ENCODE data around the gene SMIM9.

SMIM9 gene

DNA sequence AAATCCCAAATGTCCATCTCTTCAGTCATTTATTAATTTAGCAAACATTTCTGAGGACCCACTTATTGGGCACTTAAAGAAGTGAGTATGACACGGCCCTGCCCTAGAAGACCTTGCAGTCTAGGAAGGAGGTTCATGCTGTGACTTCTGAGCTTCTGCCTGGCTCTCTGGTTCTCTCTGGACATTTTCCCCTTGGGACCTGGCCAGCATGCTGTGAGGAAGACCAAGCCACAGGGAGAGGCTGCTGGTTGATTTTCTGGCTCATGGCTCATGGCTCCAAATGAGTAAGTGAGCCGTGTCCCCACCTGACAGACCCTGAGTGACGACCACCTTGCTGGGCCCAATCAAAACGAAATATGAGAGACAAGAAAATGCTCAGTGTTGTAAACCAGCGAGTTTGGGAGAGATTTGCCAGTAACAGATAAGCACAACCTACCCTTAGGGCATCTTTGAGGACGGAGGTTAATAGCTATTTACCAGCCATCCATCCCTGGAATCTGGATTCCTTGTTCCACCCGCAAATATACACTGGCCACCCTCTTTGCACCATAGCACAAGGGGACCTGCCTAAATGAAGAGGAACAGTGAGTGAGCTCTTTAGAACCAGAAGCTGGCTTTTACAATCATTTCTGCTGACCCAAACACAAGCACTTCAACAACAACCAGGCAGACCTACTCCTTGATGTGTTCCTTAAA is 30.1 kb downstream of the SMIM9 start:
- H3K27me3 Mint-ChIP-seq = no peaks in the 10 kb centered on the region
- H3K4me1 Mint-ChIP-seq (ENCODE audit: low read depth) = peaks cover 53% of the 10 kb centered on the region
- no peaks in the 10 kb centered on the region for H3K36me3 Mint-ChIP-seq
- no peaks in the 10 kb centered on the region for H3K9me3 Mint-ChIP-seq (ENCODE audit: low read depth)
- peak overlapping the region; percentile 81 for H3K4me3 Mint-ChIP-seq
- peak overlapping the region; percentile 55 for H3K27ac Mint-ChIP-seq

DNA sequence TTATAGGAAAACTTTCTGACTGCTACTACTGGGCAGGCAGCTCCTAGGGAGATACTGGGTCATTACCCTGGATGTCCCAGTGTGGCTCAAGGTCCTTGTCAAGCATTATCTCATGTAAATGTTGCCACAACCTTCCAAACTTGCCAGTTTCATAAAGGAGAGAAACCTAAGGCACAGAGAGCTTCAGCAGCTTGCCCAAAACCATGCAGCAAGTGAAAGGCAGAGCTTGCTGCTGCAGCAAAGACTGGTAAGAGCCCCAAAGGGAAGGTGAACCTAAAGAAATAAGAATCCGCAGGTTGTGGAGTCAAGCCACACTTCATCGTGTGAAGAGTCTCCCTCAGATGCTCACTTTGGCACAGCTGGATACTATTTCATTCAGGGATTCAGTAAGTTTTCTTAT is 31.5 kb downstream of the SMIM9 start:
- no peak overlapping the region for H3K4me3 Mint-ChIP-seq
- H3K27ac Mint-ChIP-seq = no peak overlapping the region
- H3K27me3 Mint-ChIP-seq = no peaks in the 10 kb centered on the region
- H3K9me3 Mint-ChIP-seq (ENCODE audit: low read depth) = no peaks in the 10 kb centered on the region
- H3K4me1 Mint-ChIP-seq (ENCODE audit: low read depth) = peaks cover 62% of the 10 kb centered on the region
- H3K36me3 Mint-ChIP-seq = no peaks in the 10 kb centered on the region

DNA sequence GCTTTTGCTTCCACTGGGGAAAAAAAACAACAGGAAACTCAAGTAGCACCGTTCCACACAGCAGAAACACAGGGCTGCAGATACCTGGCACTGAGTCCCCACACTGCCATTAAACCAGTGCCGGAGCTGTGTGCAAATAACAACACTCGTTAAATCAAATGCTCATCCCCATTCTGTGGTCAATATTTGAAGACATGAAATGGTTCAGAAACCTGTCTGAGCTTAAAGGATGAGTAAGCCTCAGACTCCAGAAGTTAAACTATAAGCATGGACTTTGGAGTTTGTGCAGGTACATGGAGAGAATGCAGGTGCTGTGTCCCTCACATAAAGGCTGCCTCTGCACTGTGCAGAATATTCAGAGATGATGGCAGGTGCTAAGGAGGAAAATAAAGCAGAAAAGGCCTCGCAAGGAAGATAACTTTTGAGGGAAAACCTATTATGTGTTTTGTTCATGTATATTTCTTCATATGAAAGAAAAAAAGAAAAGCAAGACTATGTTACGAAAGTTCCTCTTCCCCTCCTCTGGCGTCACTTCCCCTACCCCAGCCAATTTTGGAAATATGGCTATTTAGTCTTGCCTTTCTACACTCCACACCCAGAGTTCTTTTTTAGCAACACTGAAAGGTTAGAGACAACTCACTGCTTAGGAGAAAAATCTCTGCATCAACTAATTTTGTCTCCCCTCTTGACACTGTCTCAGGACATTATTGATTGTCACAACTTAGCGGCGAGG is 33.8 kb downstream of the SMIM9 start:
- Mint-ChIP-seq H3K27me3 (no peaks in the 10 kb centered on the region), H3K9me3 (ENCODE audit: low read depth) (no peaks in the 10 kb centered on the region), H3K27ac (peak overlapping the region; percentile 66), H3K4me1 (ENCODE audit: low read depth) (peaks cover 63% of the 10 kb centered on the region), H3K36me3 (no peaks in the 10 kb centered on the region), H3K4me3 (peak overlapping the region; percentile 40)

DNA sequence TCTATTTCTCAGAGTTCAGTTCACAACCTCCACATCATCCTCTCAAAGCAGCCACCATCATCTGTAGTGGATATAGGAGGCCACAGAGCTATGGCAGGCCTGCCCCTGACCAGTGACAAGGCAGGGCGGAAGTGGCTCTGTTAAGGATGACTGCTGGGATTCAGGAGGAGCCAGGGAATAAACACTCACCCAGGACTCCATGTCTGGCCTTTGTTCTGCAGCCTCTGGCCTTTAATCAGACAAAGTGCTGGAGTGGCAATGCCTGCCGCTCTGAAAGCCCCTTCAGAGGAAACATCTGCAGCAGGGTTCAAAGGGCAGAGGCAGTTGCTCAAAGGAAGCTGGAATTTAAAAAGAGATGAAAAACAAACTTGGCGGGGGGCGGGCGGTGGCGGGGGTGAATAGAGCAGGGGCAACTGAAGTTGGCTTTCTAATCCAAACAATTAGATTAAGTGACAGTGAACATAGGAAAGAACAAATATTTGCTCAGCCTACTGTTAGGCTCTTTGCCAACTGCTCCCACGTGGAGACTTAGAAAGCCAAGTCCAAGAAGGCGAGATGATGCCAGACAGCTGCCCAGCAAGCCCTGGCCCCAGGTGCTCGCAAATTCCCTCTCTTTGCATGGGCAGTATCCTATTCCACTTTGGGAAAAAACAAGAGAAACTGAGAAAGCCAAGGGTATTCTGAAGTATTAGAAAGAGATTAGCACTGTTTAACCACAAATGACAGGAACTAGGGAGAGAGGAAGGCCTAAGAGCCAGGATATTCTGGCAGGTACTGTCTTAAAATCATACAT is 34.7 kb downstream of the SMIM9 start:
- Mint-ChIP-seq H3K27me3 (no peaks in the 10 kb centered on the region), H3K27ac (peak overlapping the region; percentile 95), H3K9me3 (ENCODE audit: low read depth) (no peaks in the 10 kb centered on the region), H3K36me3 (no peaks in the 10 kb centered on the region), H3K4me1 (ENCODE audit: low read depth) (peaks cover 60% of the 10 kb centered on the region), H3K4me3 (peak overlapping the region; percentile 67)

DNA sequence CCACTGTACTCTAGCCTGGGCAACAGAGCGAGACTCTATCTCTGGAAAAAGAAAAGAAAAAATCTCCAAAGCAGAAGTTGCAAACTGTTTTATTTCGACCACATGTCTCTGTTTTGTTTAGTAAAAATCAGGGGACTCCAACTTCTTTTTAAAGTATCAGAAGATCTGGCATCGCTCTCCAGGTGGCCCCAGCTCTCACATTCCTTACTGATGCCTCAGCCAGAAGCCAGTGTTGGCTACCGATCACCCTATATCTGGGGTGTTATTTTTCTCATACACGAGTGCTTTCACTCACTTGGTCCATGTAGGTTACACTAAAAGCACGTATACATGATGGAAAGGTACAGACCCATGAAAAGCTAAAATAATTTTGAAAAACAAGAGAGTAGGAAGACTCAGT is 37.5 kb downstream of the SMIM9 start:
- Mint-ChIP-seq H3K36me3 (no peaks in the 10 kb centered on the region), H3K4me1 (ENCODE audit: low read depth) (peaks cover 38% of the 10 kb centered on the region)

DNA sequence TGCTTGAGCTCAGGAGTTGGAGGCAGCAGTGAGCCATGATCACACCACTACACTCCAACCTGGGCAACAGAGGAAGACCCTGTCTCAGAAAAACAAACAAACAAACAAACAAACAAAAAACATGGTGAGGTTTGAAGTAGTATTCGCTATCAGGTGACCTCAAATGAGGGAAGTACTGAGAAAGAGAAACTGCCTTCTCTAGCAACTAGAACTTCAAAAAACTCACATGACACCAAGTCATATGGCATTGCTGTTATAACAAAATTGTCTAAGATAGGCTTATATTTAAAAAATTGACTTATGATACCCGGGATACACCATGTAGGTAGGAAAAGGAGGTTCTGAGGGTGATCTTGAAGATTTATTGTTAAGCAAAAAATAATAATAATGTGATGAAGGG is 39.4 kb downstream of the SMIM9 start:
- Mint-ChIP-seq H3K4me1 (ENCODE audit: low read depth) (peaks cover 23% of the 10 kb centered on the region), H3K27me3 (no peaks in the 10 kb centered on the region), H3K4me3 (no peak overlapping the region), H3K9me3 (ENCODE audit: low read depth) (no peaks in the 10 kb centered on the region), H3K27ac (no peak overlapping the region), H3K36me3 (no peaks in the 10 kb centered on the region)

More for the DNA sequence above, 37.5 kb downstream of the SMIM9 start:
- Mint-ChIP-seq H3K27me3 (no peaks in the 10 kb centered on the region), H3K4me3 (no peak overlapping the region), H3K9me3 (ENCODE audit: low read depth) (no peaks in the 10 kb centered on the region), H3K27ac (no peak overlapping the region)

DNA sequence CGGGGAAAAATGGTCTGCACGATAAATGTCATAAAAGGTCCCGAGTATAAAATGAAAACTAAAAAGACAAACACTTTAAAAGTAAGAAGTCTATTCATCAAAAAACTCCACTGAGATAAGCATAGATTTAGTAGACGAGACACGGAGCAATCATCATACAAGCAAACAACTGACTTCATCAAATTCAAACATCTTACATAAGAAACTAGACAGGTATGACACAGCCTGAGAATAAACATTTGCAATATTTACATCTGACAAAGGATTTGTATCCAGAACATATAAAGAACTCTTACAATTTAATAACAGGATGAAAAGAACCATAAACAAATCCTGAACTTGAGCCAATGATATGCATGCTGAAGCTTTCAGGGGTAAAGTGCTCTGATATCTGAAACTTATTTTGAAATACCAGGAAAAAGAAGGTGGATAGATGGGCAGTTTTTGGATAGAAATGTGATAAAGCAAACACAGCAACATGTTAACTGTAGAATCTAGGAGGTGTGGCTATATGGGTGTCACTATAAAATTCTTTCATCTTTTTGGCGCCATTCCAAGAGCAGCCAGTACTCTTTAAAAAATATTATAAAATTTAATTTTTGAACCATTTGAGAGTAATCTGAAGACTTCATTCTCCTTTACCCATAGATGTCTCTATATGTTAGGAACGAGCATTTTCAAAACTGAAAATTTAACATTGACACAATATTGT is 41.2 kb downstream of the SMIM9 start:
- Mint-ChIP-seq H3K4me3 (no peak overlapping the region), H3K4me1 (ENCODE audit: low read depth) (peaks cover 8% of the 10 kb centered on the region), H3K36me3 (no peaks in the 10 kb centered on the region), H3K9me3 (ENCODE audit: low read depth) (no peaks in the 10 kb centered on the region), H3K27ac (no peak overlapping the region), H3K27me3 (no peaks in the 10 kb centered on the region)

DNA sequence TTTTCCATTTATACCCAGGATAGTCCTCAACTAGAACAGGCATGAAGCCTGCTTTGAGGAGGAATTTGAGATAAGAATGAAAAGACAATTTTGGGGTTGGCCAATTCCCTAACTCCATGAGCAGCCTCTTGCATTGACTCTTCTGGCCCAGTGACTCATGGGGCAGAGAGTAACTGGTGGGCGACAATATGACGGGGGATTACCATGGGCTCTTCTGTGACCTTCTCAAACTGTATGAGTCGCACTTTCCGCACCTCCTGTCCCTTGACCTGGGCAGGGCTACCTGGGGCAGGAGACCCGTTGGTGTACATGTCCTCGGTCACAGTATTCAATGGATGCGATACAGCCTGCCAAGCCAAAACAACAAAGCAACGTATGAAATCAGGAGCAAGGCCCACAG is 42.5 kb downstream of the SMIM9 start:
- H3K4me3 Mint-ChIP-seq = no peak overlapping the region
- H3K36me3 Mint-ChIP-seq = no peaks in the 10 kb centered on the region
- H3K27me3 Mint-ChIP-seq = no peaks in the 10 kb centered on the region
- H3K9me3 Mint-ChIP-seq (ENCODE audit: low read depth) = no peaks in the 10 kb centered on the region
- no peak overlapping the region for H3K27ac Mint-ChIP-seq
- peaks cover 3% of the 10 kb centered on the region for H3K4me1 Mint-ChIP-seq (ENCODE audit: low read depth)

DNA sequence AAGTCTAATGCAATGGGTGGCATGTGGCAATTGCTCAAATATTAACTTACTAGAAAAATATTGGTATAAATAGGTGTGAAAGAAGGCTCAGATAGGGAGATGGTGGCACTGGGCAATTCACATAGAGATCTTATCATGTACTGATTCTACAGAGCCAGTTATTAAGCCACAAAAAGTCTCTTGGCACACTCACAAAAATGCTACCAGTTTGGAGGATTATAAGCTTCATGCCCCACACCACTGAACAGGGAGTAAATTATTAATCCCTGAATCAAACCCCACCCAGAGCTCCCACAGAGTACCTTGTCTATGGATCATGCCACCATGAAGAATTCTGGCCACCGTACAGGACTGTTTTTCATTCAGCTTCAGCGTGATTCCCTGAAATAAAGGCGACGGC is 43.0 kb downstream of the SMIM9 start:
- Mint-ChIP-seq H3K4me1 (ENCODE audit: low read depth) (peaks cover 3% of the 10 kb centered on the region), H3K36me3 (no peaks in the 10 kb centered on the region), H3K27me3 (no peaks in the 10 kb centered on the region), H3K9me3 (ENCODE audit: low read depth) (no peaks in the 10 kb centered on the region), H3K4me3 (no peak overlapping the region), H3K27ac (no peak overlapping the region)

DNA sequence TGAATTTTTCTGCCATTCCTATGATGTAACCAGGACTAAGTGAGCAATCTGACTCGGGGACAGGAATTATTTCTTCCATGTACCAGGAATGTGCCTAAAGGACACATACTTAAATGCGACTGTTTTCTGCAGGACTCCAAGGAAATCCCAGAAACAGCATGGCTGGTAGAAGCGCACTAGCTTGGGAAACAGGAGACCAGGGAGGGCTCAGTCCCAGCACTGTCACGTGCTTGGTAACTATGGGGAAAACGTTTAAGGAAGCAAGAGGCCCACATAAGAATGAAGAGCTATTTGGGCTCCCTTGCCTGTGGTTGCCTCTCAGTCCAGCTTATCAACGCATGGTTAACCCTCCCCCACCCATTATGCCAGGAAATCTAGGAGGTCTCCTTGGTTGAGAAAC is 48.7 kb downstream of the SMIM9 start:
- H3K4me1 Mint-ChIP-seq (ENCODE audit: low read depth) = peaks cover 15% of the 10 kb centered on the region
- H3K4me3 Mint-ChIP-seq = no peak overlapping the region
- no peaks in the 10 kb centered on the region for H3K36me3 Mint-ChIP-seq
- H3K9me3 Mint-ChIP-seq (ENCODE audit: low read depth) = no peaks in the 10 kb centered on the region
- H3K27ac Mint-ChIP-seq = no peak overlapping the region
- H3K27me3 Mint-ChIP-seq = no peaks in the 10 kb centered on the region

DNA sequence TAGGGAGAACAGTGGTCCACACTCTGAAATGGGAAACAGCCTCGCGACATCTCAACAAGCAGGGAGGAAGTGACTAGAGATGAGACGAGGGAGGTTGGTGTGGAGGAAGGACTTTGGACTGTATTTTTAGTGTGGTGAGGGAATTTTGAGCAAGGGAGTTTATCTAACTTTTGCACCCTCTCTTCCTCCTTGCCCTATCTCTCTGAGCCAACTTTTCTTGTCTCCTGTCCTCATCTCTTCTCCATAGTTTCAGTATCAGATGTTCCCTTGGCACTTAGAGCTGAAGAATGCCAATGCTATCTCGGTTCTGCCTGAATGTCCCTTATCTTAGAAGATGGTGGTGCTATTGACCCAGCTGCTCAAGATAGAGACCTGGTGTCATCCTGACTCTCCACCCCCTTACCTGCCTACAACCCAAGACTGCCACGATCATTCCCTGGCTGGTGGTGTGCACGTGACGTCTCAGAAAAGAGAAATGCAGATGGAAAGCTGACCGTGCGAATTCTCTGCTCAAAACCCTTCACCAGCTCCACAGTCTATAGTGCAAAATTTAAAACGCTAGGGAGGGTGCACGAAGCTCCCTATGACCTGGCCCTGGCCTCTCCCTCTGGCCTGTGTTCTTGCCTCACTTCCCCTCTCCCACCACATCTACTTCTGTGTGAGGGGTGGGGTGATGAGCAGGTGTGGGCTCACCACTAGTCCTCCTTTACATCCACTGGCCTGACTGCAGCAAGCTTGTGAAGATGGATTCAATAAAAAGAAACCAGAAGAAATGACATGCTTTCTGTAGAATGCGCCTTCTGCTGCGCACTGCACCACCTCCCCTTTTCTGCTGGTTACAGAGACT is 50.1 kb downstream of the SMIM9 start:
- peaks cover 15% of the 10 kb centered on the region for H3K4me1 Mint-ChIP-seq (ENCODE audit: low read depth)
- no peaks in the 10 kb centered on the region for H3K27me3 Mint-ChIP-seq
- no peaks in the 10 kb centered on the region for H3K9me3 Mint-ChIP-seq (ENCODE audit: low read depth)
- peak overlapping the region; percentile 83 for H3K4me3 Mint-ChIP-seq
- H3K36me3 Mint-ChIP-seq = no peaks in the 10 kb centered on the region
- peak overlapping the region; percentile 50 for H3K27ac Mint-ChIP-seq

DNA sequence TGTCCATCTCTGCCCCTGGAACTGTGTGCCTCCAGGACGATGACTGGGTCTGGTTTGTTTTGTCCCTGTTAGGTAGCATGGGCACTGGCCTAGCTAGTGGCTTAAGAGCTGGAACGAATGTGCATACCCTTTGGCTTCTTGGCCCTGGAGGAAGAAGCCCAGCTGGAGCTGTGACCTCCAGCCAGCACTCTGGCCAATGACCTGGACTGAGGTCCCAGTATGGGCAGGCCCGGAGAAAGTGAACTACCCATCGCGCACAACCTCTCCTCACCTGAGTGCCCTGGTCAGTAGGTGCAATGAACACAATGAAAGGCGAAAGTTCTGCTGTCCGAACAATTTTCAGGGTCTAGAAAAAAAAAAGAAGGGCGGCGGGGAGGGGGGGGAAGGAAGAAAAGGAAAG is 53.5 kb downstream of the SMIM9 start:
- Mint-ChIP-seq H3K36me3 (no peaks in the 10 kb centered on the region), H3K9me3 (ENCODE audit: low read depth) (no peaks in the 10 kb centered on the region), H3K27me3 (no peaks in the 10 kb centered on the region), H3K27ac (no peak overlapping the region), H3K4me1 (ENCODE audit: low read depth) (peaks cover 18% of the 10 kb centered on the region), H3K4me3 (no peak overlapping the region)

DNA sequence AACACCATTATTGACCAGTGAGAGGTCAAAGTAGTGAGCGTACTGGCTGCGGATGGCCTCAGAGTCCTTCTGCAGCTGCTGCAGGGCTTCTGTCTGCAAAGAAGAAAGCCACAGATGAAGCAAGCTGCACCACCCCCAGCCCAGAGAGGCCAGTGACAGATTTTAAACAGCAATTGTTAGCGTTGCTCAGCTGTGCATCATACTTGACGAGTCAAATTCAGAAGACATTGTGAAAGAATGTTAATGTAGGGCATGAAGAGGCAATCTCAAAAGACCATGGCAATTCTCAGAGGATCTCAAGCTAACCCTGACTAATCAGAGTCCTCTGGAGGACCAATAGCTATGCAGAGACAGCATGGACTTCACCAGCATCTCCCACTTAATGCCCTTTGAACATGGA is 55.2 kb downstream of the SMIM9 start:
- H3K4me1 Mint-ChIP-seq (ENCODE audit: low read depth) = peaks cover 23% of the 10 kb centered on the region
- H3K4me3 Mint-ChIP-seq = no peak overlapping the region
- no peak overlapping the region for H3K27ac Mint-ChIP-seq
- H3K27me3 Mint-ChIP-seq = no peaks in the 10 kb centered on the region
- no peaks in the 10 kb centered on the region for H3K9me3 Mint-ChIP-seq (ENCODE audit: low read depth)
- no peaks in the 10 kb centered on the region for H3K36me3 Mint-ChIP-seq

DNA sequence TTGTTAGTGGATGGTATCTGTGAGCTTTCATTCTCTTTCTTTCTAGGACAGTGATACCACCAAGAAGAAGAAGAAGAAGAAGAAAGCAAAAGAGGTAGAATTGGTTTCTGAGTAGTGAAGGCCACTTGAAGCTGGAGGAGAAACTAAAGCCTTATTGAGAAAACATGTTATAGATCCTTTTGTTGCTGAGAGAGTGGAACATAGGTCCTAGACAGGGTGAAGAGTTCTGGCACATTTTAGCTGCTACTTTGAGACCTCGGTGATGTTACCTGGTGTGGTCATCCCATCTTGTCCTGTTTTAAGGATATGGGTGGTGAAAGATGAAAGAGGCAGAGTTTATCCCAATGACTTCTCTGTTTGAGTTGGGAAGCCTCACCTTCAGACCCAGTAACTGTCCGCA is 57.7 kb downstream of the SMIM9 start:
- H3K27me3 Mint-ChIP-seq = no peaks in the 10 kb centered on the region
- H3K36me3 Mint-ChIP-seq = no peaks in the 10 kb centered on the region
- no peaks in the 10 kb centered on the region for H3K9me3 Mint-ChIP-seq (ENCODE audit: low read depth)
- peaks cover 19% of the 10 kb centered on the region for H3K4me1 Mint-ChIP-seq (ENCODE audit: low read depth)
- H3K4me3 Mint-ChIP-seq = no peak overlapping the region
- H3K27ac Mint-ChIP-seq = no peak overlapping the region
